NOMO-1 treated with dmso at 0.1 percent for 144 hours (cell line): ENCODE results near the gene THADA.
"Not testable (repeated sequence)": the region's sequence is repeated elsewhere in the genome, so short reads cannot be mapped to it uniquely, and the experiment has no call there.

ENCODE experiments used
- DNase-seq: peaks from one replicate; lab custom pipeline; 2025; ENCODE audit not compliant: unreplicated experiment; lab: John Stamatoyannopoulos, UW

Gene THADA

GRCh38 chr2:43396344-43396743, 199.5 kb downstream of the THADA start:
- DNase-seq, result not testable (repeated sequence)

DNA sequence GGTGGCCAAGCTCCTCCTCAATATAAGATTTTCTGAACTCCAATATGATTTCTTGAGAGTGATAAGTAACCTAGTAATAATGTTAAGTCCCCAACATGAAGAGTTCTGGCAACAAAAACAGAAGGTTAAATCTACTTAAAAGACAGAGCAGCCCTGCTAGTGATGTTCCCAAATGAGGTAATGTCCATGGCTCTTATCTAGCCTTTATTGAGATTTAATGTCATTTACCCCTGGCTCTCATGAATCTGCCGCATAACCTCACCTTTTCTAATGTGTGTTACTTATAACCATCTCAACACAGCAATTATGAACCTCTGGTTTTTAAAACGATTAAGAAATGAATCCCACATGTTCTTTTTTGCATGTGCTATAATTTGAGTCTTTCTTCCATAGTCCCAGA, 201.9 kb downstream of the THADA start:
- no peak for DNase-seq

DNA sequence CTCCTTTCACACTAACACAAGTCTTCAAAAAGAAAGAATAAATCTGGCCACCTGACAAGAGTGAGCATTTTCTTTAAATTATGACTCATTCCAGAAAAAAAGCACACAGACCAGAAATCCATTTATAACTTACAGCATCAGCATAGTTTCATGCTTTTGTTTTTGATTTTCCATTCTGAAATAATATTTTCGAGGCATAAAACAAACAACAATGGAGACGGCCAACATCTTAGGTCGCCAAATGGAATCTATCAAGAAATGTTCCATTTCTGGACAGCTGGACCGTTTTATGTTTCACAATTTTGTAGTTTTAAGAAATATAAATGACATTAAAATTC, 204.0 kb downstream of the THADA start:
- no peak for DNase-seq

DNA sequence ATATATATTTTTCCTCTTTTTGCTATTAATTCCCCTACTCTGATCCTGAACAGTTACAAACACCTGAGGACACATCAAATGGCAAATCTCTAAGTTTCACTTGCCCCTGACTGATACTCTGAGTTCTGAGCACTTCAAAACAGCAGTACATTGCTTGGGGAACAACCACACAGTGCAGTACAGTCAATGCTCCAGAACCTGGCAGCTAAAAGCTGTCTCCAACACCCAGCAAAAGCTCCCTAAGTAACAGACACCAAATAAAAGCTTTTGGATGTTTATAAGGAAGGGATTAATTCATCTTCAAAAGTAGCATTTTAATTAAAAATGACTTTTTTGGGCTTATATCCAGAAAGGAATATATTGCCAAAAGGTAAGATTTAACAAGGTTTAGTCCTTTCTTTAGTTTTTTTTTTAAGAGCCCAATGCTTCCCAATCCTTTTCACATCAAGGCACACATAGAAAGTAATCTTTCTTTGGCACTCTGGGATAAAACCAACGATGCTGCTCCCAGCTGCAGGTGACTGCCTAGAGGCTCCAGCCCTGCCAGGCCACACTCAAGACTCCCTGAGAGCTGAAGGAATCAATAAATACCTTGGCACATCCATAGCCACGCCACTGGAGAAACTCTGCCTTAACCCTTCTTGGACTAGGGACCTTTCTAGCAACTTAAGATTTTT, 204.5 kb downstream of the THADA start:
- DNase-seq, result no peak

GRCh38 chr2:43389581-43390466, 206.0 kb downstream of the THADA start:
- DNase-seq, result no peak

DNA sequence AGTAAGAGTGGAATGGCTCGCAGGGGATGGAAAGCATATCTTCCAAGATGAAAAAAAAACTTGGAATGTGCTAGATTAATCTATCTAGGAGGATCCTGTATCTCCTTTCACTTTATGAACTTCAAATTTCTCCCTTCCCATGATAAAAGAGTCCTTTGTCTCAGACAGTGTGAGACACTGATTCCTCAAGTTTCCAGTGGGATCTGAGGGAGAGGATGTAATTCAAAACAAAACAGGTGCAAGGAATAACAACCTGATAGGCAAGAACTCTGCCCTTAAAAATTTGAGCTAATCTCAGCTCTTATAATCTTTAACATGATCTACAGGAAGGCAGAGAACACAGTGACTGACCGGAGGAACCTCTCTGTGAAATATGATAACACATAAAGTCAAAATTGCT, 207.5 kb downstream of the THADA start:
- no peak for DNase-seq

- DNase-seq, result no peak
Observed at GRCh38 chr2:43387092-43388062, 208.5 kb downstream of the THADA start.

DNA sequence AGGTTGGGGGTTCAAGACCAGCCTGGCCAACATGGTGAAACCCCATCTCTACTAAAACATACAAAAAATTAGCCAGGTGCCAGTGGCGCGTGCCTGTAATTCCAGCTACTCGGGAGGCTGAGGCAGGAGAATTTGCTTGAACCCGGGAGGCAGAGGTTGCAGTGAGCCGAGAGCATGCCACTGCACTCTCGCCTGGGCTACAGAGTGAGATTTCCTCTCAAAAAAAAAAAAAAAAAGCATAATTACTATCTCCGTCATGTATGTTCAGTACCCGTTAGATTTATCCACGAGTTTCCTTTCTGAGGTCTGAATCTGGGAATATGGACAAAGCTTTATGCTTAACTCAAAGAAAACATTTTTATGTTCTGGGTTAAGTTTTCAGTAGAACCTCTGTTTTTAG, 209.2 kb downstream of the THADA start:
- not testable (repeated sequence) for DNase-seq

- no peak for DNase-seq
Observed at GRCh38 chr2:43384143-43384542, 211.7 kb downstream of the THADA start.

DNA sequence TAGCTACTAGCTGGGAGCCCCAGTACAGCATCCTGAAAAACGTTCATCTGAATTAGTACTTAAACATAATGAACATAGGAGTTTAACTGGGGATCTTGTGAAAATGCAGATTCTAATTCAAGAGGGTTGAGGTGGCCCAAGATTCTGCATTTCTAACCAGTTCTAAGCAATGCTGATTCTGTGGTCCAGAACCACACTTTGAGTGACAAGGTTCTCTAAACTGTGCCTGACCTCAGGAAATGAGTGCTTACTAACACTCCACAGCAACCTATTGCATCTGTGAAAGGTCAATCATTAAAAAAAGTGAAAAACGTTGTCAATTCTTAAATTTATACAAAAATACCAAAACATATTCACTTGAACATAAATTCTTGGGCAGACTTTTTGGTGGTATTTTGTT, 212.3 kb downstream of the THADA start:
- no peak for DNase-seq

GRCh38 chr2:43379494-43379893, 216.3 kb downstream of the THADA start:
- no peak for DNase-seq

DNA sequence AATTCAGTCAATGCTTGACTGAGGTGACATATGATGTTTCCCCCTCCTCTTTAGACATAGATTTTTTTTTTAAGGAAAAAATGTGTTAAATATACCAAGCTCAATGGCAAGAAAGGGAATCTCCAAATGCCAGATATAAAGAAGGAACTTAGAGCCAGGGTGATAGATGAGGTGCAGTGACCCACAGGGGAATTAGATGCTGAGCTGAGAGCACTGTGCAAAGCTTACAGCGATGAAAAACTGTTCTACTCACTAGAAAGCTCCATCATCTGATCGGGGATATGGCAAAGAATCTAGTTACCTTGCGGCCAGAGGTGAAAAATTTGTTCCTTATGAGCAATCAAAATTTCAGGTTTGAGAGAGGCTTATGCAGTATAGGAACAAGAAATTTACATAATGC, 218.5 kb downstream of the THADA start:
- DNase-seq, result no peak

DNA sequence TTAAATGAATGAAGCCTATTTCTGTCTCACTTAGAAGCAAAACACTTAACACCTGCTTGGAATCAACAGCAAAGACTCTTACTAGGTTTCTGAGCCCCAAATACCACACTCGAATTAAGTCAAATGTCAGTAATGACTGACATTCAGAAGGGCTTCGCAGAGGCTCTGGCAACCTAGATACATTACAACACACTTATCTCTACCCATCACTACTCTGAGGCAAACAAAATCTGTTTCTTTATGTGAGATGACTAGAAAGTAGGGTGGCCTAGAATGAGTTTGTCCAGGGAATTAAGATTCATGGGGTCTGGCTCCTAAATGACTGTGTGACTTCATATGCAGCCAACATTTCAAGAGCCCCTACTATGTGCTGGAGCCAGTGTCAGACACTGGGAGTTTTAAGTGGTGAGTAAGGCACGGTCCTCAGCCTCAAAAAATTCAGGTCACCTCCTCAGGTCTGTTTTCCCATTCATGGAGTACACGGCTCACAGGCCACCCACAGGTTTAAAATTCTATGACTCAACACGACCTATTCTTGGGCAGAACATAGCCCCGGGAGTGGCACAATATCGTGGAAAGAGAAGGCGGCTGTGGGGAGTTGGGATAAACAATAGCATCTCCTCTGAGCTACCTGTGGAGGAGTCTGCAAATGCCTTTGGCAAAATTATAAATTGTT, 219.2 kb downstream of the THADA start:
- DNase-seq, result no peak

- no peak for DNase-seq
Observed at GRCh38 chr2:43375746-43376522, 219.9 kb downstream of the THADA start.

GRCh38 chr2:43372416-43373081, 223.3 kb downstream of the THADA start:
- DNase-seq, result no peak

- no peak for DNase-seq
Observed at GRCh38 chr2:43370705-43371104, 225.1 kb downstream of the THADA start.

DNA sequence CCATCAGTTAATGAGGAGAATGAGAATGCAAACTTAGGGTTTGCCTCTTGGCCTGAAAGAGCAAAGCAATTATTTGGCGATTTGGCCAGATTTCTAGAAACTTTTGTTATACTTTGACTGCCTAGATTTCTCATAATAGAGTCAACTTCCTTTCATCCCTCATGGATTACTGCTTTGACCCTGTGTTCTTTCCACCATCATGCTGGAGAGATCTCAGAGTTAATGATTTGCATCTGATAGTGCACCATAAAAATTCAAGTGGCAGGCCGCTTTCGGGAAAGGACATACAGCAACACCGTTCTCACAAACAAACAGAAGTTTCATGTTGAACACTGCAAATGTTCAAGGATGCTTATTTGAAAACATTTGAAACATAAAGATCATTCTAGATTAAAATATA, 225.7 kb downstream of the THADA start:
- no peak for DNase-seq

DNA sequence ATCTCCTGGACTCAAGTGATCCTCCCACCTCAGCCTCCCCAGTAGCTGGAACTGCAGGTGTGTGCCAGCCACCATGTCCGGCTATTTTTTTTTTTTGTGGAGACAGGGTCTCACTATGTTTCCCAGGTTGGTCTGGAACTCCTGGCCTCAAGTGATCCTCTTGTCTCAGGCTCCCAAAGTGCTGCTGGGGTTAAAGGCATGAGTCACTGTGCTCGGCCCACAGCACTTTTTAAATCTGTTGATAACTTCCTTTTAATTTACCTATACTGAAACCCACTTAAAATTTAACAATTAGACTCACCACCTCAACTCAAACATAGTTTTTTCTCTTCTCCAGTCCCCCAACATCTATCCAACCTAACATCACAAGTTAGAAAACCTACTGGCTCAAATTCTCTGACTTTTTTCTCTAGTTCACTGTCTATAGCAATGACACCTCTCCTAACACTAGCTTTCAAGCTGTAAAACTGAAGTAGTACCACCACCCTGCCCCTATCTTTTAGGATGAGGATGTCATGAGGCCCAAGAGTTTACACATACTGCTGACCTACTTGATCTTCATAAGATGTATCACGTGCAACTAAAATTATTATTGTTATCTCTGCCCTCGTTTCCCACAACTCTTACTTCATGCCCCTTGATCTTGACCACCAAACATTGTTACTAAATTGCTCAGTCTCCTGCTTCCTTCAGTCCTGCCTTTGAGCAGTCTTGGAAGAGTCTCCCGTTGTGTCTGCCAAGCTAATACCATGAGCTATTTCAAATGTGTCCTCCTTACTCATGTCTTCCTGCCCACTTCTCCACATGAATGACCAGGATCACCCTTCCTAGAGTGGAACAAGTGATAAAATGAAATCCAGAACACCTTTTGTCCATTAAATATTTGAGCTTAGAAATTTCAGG, 227.1 kb downstream of the THADA start:
- DNase-seq, result no peak
